WERI-Rb-1 (cell line): ENCODE measurements around the gene ZNF823.
"Not testable (repeated sequence)": the region's sequence is repeated elsewhere in the genome, so short reads cannot be mapped to it uniquely, and the experiment has no call there.

Experiments
- DNase-seq: peaks from one replicate; pipeline ENCODE4 v3.0.0-alpha.2; 2020
- H3K27ac ChIP-seq: fragments of 250-450 bp; sonication (Bioruptor Pico); 2 replicates; pipeline ENCODE4 v1.5.1; 2020; ENCODE audit warnings: mild to moderate bottlenecking, moderate library complexity
- H3K27me3 ChIP-seq: fragments of 250-450 bp; sonication (Bioruptor Pico); 2 replicates; pipeline ENCODE4 v1.5.1; 2021; ENCODE audit warnings: mild to moderate bottlenecking, low read depth, moderate library complexity; ENCODE audit not compliant: insufficient read depth, severe bottlenecking
- H3K36me3 ChIP-seq: fragments of 250-450 bp; sonication (Bioruptor Pico); 2 replicates; pipeline ENCODE4 v1.5.1; 2020; ENCODE audit warnings: mild to moderate bottlenecking, moderate library complexity
- H3K4me3 ChIP-seq: 2 replicates; pipeline ENCODE4 v1.5.1; 2011; ENCODE audit warnings: low read depth, mild to moderate bottlenecking, control low read depth, low read length
- H3K9me3 ChIP-seq: fragments of 250-450 bp; sonication (Bioruptor Pico); 2 replicates; pipeline ENCODE4 v1.5.1; 2021; ENCODE audit warnings: mild to moderate bottlenecking, moderate library complexity; ENCODE audit not compliant: severe bottlenecking
- TF ChIP-seq, protein P1 (sequence below): IDR thresholded peaks from 2 replicates; pipeline ENCODE4 v1.5.1; 2011; ENCODE audit warnings: low read depth, mild to moderate bottlenecking, control low read depth, inconsistent platforms, low read length

ZNF823 gene

GRCh38 chr19:11780431-11781020, 41.8 kb upstream of the ZNF823 start:
- H3K9me3 ChIP-seq: peaks cover 25% of the 10 kb centered on the region
- H3K4me3 ChIP-seq: no peak overlapping the region
- H3K36me3 ChIP-seq: peaks cover 66% of the 10 kb centered on the region
- no peak overlapping the region for H3K27ac ChIP-seq
- H3K27me3 ChIP-seq: no peaks in the 10 kb centered on the region
- TF ChIP-seq, protein P1, sequence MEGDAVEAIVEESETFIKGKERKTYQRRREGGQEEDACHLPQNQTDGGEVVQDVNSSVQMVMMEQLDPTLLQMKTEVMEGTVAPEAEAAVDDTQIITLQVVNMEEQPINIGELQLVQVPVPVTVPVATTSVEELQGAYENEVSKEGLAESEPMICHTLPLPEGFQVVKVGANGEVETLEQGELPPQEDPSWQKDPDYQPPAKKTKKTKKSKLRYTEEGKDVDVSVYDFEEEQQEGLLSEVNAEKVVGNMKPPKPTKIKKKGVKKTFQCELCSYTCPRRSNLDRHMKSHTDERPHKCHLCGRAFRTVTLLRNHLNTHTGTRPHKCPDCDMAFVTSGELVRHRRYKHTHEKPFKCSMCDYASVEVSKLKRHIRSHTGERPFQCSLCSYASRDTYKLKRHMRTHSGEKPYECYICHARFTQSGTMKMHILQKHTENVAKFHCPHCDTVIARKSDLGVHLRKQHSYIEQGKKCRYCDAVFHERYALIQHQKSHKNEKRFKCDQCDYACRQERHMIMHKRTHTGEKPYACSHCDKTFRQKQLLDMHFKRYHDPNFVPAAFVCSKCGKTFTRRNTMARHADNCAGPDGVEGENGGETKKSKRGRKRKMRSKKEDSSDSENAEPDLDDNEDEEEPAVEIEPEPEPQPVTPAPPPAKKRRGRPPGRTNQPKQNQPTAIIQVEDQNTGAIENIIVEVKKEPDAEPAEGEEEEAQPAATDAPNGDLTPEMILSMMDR: no peak
- no peak for DNase-seq

DNA sequence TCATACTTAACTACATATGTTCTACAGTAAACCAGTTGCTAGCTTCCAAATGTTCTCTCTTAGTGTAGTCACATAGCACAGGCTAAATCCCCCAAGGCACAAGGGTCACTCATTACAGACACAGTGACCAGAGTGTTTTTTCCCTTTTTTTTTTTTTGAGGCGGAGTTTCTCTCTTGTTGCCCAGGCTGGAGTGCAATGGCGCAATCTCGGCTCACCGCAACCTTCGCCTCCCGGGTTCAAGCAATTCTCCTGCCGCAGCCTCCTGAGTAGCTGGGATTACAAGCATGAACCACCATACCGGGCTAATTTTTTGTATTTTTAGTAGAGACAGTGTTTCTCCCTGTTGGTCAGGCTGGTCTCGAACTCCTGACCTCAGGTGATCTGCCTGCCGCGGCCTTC, 37.9 kb upstream of the ZNF823 start:
- DNase-seq, H3K27me3 ChIP-seq, H3K4me3 ChIP-seq, H3K27ac ChIP-seq: not testable (repeated sequence)
- H3K9me3 ChIP-seq: peaks cover 15% of the 10 kb centered on the region
- peaks cover 45% of the 10 kb centered on the region for H3K36me3 ChIP-seq

GRCh38 chr19:11771520-11771919, 32.8 kb upstream of the ZNF823 start:
- H3K36me3 ChIP-seq, H3K27me3 ChIP-seq, H3K27ac ChIP-seq, H3K4me3 ChIP-seq, H3K9me3 ChIP-seq: not testable (repeated sequence)
- TF ChIP-seq, protein P1: peak; percentile 55
- peak; percentile 42 for DNase-seq

- Histone ChIP-seq H3K36me3 (peaks cover 4% of the 10 kb centered on the region), H3K27me3 (no peaks in the 10 kb centered on the region), H3K9me3 (peaks cover 6% of the 10 kb centered on the region), H3K27ac (no peak overlapping the region), H3K4me3 (no peak overlapping the region)
- DNase-seq: no peak
- TF ChIP-seq, protein P1: no peak
These were observed 31.2 kb upstream of the ZNF823 start for GRCh38 chr19:11769995-11770394.

DNA sequence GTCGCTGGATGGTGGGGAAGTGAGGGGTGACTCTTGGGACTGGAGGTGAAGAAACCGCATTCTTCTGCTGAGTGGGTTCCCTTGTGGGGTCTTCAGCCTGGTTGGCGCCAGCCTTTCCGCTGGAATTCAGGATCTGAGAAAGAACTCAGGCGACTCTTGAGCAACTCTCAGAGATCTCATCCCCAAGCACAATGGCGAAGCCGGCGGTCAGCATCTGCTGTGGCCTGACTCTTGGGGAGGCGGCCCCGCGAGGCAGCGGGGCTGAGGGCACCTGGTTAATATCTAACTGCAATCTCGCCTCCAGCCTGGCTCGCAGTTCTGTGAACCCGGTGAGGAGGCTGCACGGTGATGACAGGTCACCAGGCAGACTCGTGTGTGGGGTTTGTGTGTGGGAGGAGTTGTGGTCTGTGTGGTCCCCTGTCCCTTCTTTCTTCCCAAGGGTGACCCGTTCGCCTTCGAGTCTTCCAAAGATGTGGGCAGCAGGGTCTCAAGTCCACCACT, 28.9 kb upstream of the ZNF823 start:
- Histone ChIP-seq H3K27ac (peak overlapping the region; percentile 86), H3K36me3 (peaks cover 4% of the 10 kb centered on the region), H3K4me3 (peak overlapping the region; percentile 92), H3K9me3 (peaks cover 9% of the 10 kb centered on the region), H3K27me3 (no peaks in the 10 kb centered on the region)
- TF ChIP-seq, protein P1: no peak
- peak; percentile 34 for DNase-seq

GRCh38 chr19:11766597-11767591, 28.1 kb upstream of the ZNF823 start, which contains the start of gene ZNF441:
Gene ZNF441, plus strand, starts transcription at chr19:11767000. Its CDS starts 194 bp downstream, at chr19:11767194.
- DNase-seq: peak; percentile 98
- Histone ChIP-seq H3K27ac (peak within 1 kb of the TSS; percentile 86), H3K27me3 (no peaks in the 10 kb centered on the region), H3K36me3 (peaks cover 4% of the 10 kb centered on the region), H3K9me3 (peaks cover 9% of the 10 kb centered on the region), H3K4me3 (peak within 1 kb of the TSS; percentile 92)
- TF ChIP-seq, protein P1: no peak
